SK-N-MC (cell line): ENCODE measurements around the gene ALDH1L1.

Source experiments
- FOXP2 ChIP-seq: optimal IDR thresholded peaks from 2 replicates; pipeline ENCODE3; 2011; ENCODE audit warnings: mild to moderate bottlenecking, moderate library complexity; ENCODE audit not compliant: insufficient read depth; ENCODE audit errors: extremely low read length, control extremely low read depth
- POLR2AphosphoS5 ChIP-seq: IDR thresholded peaks from 2 replicates; pipeline ENCODE4 v1.6.1; 2012; ENCODE audit warnings: mild to moderate bottlenecking, low read depth, low read length, borderline replicate concordance

- TF ChIP-seq POLR2AphosphoS5: no peak
- no peak for TF ChIP-seq FOXP2
Observed at GRCh38 chr3:126170073-126170777, 10.2 kb downstream of the ALDH1L1 start.
